Measurements from ENCODE around the gene CAPN5. TPM values are rescaled to one million over a fixed set of nuclear protein-coding genes. Genes with fewer than 3 reads are reported as not detected.

Gene CAPN5
- total and polyA plus RNA-seq, 2 of the 13 experiments (the other 11 are each of a cell fraction or from before 2014, with no cell fraction given), result 0.27 to 1.2 TPM

DNA sequence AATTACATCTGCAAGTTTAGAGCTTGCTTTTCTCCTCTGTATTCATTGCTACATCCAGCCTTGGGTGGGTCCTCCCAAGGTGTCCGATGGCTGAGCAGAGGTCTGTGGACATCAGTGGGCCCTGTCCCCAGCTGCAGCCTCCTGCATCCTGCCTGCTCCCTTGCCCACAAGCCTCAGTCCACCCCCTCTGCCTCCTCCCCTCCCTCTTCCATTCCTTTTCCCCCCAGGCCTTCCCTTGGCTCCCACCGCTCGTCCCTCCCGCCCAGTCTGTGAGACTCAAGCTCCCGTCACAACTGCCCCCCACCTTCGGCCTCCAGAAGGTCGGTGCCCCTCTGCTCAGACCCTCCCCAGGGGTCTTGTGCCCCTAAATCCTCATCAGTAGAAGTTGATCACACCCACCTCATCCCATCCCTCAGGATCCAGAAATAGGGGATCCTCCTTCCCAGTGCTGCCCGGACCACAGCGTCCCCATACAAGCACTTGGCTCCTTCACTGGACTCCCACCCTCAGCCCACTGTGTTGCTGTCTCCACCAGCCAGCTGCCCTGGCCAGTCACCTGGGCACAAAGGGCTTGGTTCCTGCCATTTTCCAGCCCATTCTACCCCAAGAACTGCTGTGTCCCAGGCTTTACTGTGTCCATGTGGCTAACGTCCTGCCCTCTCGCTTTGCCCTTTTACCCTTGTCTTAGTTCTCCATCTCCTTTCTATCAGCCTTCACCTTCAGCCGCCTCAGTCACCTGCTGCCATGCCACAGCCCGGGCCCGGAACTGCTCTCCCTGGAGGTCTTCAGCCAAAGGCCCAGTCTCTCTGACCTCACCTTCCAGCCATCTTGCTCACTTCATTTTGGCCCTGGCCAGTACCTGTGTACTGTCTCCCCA, 33.6 kb downstream of the CAPN5 start:
- no peaks in the 10 kb centered on the region for H3K9me3 ChIP-seq (ENCODE audit: low read length)
- ATAC-seq (no peak), FAIRE-seq (no peak), DNase-seq (ENCODE audit: low spot score) (no peak)
- no peaks in the 10 kb centered on the region for H3K36me3 ChIP-seq (replicated peaks in 1 of 2; ENCODE audit: control insufficient read depth in 1 of 2, insufficient read depth in 2 of 2, low read length in 2 of 2)
- WGBS (ENCODE audit: low lambda C conversion rate), result 80% methylated on average over 14 of the region's 14 CpGs
- H3K27me3 ChIP-seq (ENCODE audit: control insufficient read depth in 1 of 2, insufficient read depth in 2 of 2, low read length in 2 of 2), result peaks cover 0 to 4% of the 10 kb centered on the region in 2 experiments; a peak in 1 of 5 replicates
- ChIA-PET POLR2A (no interaction called here), CTCF (ENCODE audit: low intra/inter-chr PET ratio, low total read pairs) (interaction anchor here (1.8 to 2.7 kb wide), 2 partner anchors 53 to 181 kb away, joined by 6 to 18 read pairs; no protein-coding TSS in a partner anchor)
- no peaks in the 10 kb centered on the region for H4K20me1 ChIP-seq (ENCODE audit: insufficient read depth, low read length)
- intact Hi-C loops (cut with micrococcal nuclease; ENCODE audit: unreplicated experiment) (loop anchor here (2.0 kb wide), 1 partner anchor 54 kb away; no protein-coding TSS in a partner anchor), in situ Hi-C loops (cut with HindIII; ENCODE audit: extremely low pct_ligation_motif_present, low pct_unique_long_range_greater_than_20kb) (no loop called here)
- BruUV-seq (replicated peaks), result no TSS peak
- no peak overlapping the region for H3K4me2 ChIP-seq (ENCODE audit: low read depth, low read length)
- H3K27ac ChIP-seq (ENCODE audit: extremely low read length, insufficient read depth, low read length), result no peak overlapping the region
- H3K4me1 ChIP-seq (ENCODE audit: insufficient read depth, low read length), result peaks cover 22% of the 10 kb centered on the region
- TF ChIP-seq ZNF33B (CRISPR knock-in tag; IDR thresholded peaks at IDR 0.05) (no peak), ZFX (CRISPR knock-in tag; IDR thresholded peaks at IDR 0.05; ENCODE audit: low read depth) (no peak), KDM2A (CRISPR knock-in tag; IDR thresholded peaks at IDR 0.05; ENCODE audit: borderline replicate concordance, low read depth) (no peak), PHF21A (CRISPR knock-in tag; IDR thresholded peaks at IDR 0.05) (no peak), ZNF567 (CRISPR knock-in tag; IDR thresholded peaks at IDR 0.05; ENCODE audit: borderline replicate concordance) (no peak), DNMT1 (CRISPR knock-in tag; IDR thresholded peaks at IDR 0.05) (no peak), ZBTB38 (CRISPR knock-in tag; IDR thresholded peaks at IDR 0.05) (no peak), ZNF790 (CRISPR knock-in tag; IDR thresholded peaks at IDR 0.05; ENCODE audit: borderline replicate concordance) (no peak), ZNF605 (CRISPR knock-in tag; IDR thresholded peaks at IDR 0.05) (no peak), ZNF343 (CRISPR knock-in tag; IDR thresholded peaks at IDR 0.05) (no peak), KLF11 (CRISPR knock-in tag; IDR thresholded peaks at IDR 0.05) (no peak), FOSL1 (CRISPR knock-in tag; IDR thresholded peaks at IDR 0.05; ENCODE audit: borderline replicate concordance) (no peak), ZNF207 (IDR thresholded peaks at IDR 0.05; ENCODE audit: borderline replicate concordance) (no peak), ZSCAN22 (CRISPR knock-in tag; IDR thresholded peaks at IDR 0.05) (no peak)
- TF ChIP-seq, protein P1, sequence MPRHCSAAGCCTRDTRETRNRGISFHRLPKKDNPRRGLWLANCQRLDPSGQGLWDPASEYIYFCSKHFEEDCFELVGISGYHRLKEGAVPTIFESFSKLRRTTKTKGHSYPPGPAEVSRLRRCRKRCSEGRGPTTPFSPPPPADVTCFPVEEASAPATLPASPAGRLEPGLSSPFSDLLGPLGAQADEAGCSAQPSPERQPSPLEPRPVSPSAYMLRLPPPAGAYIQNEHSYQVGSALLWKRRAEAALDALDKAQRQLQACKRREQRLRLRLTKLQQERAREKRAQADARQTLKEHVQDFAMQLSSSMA (CRISPR knock-in tag; IDR thresholded peaks at IDR 0.05), result no peak
- TF ChIP-seq, protein P2, sequence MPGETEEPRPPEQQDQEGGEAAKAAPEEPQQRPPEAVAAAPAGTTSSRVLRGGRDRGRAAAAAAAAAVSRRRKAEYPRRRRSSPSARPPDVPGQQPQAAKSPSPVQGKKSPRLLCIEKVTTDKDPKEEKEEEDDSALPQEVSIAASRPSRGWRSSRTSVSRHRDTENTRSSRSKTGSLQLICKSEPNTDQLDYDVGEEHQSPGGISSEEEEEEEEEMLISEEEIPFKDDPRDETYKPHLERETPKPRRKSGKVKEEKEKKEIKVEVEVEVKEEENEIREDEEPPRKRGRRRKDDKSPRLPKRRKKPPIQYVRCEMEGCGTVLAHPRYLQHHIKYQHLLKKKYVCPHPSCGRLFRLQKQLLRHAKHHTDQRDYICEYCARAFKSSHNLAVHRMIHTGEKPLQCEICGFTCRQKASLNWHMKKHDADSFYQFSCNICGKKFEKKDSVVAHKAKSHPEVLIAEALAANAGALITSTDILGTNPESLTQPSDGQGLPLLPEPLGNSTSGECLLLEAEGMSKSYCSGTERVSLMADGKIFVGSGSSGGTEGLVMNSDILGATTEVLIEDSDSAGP (CRISPR knock-in tag; IDR thresholded peaks at IDR 0.05; ENCODE audit: borderline replicate concordance), result no peak
- H3K79me2 ChIP-seq (ENCODE audit: insufficient read depth, low read length), result no peaks in the 10 kb centered on the region
- no peak overlapping the region for H2AFZ ChIP-seq (ENCODE audit: low read length)
- H3K4me3 ChIP-seq (replicated peaks in 1 of 3; ENCODE audit: insufficient read depth in 1 of 3, low read depth in 2 of 3, low read length in 3 of 3), result no peak overlapping the region
- no peak overlapping the region for H3K9ac ChIP-seq (ENCODE audit: insufficient read depth, low read depth, low read length)

Measured in HepG2 (cell line).